ENCODE measurements around the gene ZNF280B.
"Not testable (repeated sequence)": the region's sequence is repeated elsewhere in the genome, so short reads cannot be mapped to it uniquely, and the experiment has no call there.

DNA sequence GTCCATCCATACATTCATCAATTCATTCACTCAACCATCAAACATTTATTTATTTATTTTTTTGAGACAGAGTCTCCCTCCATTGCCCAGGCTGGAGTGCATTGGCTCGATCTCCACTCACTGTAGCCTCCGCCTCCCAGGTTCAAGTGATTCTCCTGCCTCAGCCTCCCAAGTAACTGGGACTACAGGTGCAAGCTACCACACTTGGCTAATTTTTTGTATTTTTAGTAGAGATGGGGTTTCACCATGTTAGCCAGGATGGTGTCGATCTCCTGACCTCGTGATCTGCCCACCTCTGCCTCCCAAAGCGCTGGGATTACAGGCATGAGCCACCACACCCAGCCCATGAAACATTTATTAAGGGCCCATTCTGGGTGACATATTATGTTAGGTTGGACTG lies 37.4 kb downstream of the ZNF280B start:
- TF ChIP-seq, protein P1, sequence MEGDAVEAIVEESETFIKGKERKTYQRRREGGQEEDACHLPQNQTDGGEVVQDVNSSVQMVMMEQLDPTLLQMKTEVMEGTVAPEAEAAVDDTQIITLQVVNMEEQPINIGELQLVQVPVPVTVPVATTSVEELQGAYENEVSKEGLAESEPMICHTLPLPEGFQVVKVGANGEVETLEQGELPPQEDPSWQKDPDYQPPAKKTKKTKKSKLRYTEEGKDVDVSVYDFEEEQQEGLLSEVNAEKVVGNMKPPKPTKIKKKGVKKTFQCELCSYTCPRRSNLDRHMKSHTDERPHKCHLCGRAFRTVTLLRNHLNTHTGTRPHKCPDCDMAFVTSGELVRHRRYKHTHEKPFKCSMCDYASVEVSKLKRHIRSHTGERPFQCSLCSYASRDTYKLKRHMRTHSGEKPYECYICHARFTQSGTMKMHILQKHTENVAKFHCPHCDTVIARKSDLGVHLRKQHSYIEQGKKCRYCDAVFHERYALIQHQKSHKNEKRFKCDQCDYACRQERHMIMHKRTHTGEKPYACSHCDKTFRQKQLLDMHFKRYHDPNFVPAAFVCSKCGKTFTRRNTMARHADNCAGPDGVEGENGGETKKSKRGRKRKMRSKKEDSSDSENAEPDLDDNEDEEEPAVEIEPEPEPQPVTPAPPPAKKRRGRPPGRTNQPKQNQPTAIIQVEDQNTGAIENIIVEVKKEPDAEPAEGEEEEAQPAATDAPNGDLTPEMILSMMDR (IDR thresholded peaks at IDR 0.05): not testable (repeated sequence)
- TF ChIP-seq POLR2A (IDR thresholded peaks at IDR 0.05): not testable (repeated sequence)
